GDM1 (cell line): ENCODE measurements around the gene REEP2.
"Not testable (repeated sequence)": the region's sequence is repeated elsewhere in the genome, so short reads cannot be mapped to it uniquely, and the experiment has no call there.

Experiments
- DNase-seq: peaks from one replicate; lab custom pipeline; 2025; lab: John Stamatoyannopoulos, UW

REEP2 gene, protein sequence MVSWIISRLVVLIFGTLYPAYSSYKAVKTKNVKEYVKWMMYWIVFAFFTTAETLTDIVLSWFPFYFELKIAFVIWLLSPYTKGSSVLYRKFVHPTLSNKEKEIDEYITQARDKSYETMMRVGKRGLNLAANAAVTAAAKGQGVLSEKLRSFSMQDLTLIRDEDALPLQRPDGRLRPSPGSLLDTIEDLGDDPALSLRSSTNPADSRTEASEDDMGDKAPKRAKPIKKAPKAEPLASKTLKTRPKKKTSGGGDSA

GRCh38 chr5:138438724-138439476 lies at the start of gene REEP2:
Gene REEP2 (plus strand): TSS chr5:138439057. CDS start chr5:138439209, 152 bp downstream.
- no peak for DNase-seq

GRCh38 chr5:138389332-138389731 lies 49.5 kb upstream of the REEP2 start:
- no peak for DNase-seq

DNA sequence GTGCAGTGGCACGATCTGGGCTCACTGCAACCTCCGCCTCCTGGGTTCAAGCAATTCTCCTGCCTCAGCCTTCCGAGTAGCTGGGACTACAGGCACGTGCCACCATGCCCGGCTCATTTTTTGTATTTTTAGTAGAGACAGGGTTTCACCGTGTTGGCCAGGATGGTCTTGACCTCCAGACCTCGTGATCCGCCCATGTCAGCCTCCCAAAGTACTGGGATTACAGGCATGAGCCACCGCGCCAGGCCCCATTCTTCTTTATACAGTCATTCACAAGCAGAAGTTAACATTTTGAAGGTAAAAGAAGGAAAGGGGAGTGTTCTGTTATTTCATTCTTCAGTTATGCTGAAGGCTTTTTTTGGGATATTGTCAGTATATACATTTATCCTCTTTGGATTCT lies 48.9 kb upstream of the REEP2 start:
- DNase-seq, result not testable (repeated sequence)

DNA sequence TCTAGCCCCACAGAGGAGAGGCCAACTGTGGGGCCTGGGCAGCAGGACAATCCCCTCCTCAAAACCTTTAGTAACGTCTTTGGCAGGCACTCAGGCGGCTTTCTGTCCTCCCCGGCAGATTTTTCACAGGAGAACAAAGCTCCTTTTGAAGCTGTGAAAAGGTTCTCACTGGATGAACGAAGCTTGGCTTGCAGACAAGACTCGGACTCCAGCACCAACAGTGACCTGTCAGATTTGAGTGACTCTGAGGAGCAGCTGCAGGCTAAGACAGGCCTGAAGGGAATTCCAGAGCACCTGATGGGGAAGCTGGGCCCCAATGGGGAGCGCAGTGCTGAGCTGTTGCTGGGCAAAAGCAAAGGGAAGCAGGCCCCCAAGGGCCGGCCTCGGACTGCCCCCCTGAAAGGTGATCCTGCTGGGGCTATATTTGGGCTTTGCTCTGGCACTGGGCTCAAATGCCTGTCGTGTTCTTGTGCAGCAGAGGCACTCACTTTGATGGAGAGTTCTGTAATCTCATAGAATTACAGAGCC lies 46.9 kb upstream of the REEP2 start:
- no peak for DNase-seq

DNA sequence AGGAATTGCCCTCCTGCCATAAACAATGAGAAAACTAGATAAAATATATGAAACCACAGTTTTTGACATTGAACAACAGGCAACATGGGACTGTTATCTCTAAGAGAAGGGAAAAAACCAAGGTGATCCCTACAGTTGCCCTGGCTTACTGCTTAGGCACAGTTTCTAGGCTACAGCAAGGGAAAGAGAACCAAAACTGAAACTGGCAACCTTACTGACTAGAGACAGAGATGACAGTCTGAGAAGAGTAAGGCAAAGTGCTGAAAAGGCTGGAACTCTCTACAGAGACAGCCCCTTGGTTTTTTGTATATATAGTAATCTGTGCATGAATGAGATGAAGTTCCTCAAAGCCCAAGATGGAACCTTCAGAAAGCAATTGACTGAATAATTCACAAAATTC lies 36.2 kb upstream of the REEP2 start:
- DNase-seq, result no peak

- DNase-seq, result no peak
Measured at GRCh38 chr5:138408023-138408422, 30.8 kb upstream of the REEP2 start.

DNA sequence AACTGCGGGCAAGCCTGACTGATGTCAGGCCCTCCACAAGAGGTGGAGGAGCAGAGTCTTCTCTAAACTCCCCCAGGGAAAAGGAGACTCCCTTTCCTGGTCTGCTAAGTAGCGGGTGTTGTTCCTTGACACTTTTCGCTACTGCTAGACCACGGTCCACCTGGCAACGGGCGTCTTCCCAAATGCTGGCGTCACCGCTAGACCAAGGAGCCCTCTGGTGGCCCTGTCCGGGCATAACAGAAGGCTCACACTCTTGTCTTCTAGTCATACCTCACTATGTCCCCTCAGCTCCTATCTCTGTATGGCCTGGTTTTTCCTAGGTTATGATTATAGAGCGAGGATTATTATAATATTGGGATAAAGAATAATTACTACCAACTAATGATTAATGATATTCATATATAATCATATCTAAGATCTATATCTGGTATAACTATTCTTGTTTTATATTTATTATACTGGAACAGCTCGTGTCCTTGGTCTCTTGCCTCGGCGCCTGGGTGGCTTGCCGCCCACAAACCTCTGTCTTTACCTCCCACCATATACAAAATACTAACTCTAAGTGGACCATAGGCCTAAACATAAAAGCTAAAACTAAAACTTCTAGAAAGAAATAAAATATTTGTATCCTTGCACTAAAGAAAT lies 27.7 kb upstream of the REEP2 start:
- not testable (repeated sequence) for DNase-seq

GRCh38 chr5:138418444-138418843 lies 20.4 kb upstream of the REEP2 start:
- no peak for DNase-seq

GRCh38 chr5:138425079-138425478 lies 13.8 kb upstream of the REEP2 start:
- no peak for DNase-seq

DNA sequence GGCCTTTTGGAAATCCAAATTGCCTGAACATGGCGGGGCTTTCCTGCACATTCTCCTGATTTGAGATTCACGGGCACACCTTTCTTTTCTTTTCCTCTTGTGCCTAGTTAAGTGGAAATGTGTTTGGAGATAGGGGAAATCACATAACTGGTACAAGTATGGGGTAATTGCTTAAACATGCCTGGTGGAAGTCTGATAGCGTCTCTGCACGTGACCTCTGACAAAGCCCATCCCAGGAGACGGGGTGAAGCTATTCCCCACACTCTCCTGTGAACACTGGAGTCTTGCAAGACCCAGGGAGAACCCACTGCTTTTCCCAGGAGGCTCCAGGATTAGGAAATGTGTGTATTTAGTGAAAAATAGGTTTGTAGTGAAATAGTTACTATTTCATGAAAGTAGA lies 2.9 kb upstream of the REEP2 start:
- no peak for DNase-seq

DNA sequence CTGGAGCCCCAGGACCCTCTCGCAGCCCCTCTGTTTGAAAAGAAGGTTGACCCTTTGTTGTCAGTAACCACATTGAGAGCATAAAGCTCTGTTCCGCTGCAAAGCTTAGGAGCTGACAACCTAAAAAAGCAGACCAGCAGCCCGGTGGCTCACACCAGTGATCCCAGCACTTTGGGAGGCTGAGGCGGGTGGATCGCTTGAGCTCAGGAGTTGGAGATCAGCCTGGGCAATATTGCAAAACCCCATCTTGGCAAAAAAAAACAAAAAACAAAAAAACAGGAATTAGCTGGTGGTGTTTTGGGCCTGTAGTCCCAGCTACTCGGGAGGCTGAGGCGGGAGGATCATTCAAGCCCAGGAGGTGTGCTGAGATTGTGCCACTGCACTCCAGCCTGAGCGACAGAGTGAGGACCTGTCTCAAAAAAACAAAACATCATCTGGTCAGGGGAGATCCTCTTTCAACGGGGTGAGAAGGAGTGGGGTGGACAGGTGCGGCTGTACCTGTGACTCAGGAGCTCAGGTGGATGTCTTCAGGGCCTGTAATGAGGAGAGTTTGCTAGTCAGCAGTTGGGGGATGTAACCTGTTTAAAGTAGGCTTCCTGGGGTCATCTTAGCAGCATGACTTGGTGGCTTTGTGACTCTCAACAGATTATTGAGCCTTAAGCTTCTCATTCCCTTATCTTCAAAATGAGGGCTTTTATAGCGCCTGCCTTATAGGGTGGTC lies 694 bp upstream of the REEP2 start:
- DNase-seq, result no peak

GRCh38 chr5:138439477-138440158 lies 761 bp downstream of the REEP2 start:
- DNase-seq, result no peak

DNA sequence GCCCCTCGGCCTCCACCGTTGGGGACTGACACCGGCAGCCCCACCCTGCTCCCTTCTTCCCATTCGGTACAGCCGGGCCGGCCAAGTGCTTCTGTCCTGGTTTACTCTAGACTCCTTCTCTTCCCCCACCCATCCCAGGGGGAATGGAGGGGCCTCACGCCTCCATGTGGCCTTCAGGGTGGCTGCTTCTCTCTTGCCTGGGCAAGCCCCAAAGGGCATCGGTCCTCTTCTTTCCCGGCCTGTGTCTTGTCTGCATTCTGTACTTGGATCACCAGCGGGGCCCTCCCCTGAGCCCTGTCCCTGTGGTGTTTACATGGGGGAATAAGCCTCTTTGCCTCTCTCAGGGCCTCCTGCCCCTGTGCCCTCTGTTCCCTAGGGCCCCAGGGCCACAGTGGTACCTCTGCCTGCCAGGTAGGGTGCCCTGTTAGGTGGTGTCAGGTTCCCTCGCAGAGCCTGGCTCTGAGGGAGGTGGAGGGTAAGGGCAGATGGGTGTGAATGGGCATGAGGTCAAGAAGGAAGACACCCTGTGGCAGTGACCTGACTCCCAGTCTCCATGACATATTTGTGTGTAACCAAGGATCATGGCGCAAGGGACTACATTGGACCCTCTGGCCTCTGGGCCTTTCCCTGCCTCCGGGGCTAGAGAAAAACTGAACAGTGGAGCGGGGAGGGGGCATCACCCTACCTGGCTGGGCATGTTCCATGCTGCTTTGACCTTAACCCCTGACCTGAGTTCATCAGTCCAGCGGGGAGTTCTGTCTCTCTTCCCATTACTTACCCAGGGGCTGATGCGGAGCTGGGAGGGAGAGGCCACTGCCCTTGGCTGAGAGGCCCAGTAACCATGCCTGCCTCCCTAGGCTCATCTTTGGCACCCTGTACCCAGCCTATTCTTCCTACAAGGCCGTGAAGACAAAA lies 1.6 kb downstream of the REEP2 start:
- DNase-seq, result no peak

- DNase-seq, result no peak
Measured at GRCh38 chr5:138441221-138441620, 2.4 kb downstream of the REEP2 start.

DNA sequence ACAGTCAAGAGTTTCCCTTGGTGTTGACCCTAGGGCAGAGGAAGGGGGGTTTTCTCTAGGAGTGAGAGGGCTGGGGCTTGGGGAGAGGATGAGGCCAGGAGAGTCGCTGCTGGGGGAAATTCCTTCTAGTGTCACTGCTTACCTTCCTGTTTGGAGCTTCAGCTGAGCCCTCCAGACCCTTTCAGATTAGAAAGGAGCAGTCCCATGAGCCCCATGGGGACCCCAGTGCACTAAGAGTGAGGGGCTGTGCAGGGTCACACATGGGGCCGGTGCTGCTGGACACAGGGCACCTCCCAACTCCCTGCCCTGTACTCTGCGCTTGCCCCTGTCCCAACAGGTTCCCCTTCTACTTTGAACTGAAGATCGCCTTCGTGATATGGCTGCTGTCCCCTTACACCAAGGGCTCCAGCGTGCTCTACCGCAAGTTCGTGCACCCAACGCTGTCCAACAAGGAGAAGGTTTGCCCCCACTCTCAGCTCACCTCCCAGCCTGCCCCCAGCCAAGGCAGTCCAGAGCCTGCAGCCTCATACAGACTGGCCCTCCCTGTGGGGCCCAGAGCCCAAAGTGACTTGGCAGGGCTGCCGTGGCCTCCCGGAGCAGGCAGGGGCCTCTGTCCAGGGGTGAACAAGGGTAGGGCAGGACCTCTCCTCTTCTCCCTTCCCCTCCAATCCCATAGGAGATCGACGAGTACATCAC lies 5.4 kb downstream of the REEP2 start:
- DNase-seq, result no peak

- no peak for DNase-seq
Measured at GRCh38 chr5:138444774-138445546, 6.1 kb downstream of the REEP2 start.

DNA sequence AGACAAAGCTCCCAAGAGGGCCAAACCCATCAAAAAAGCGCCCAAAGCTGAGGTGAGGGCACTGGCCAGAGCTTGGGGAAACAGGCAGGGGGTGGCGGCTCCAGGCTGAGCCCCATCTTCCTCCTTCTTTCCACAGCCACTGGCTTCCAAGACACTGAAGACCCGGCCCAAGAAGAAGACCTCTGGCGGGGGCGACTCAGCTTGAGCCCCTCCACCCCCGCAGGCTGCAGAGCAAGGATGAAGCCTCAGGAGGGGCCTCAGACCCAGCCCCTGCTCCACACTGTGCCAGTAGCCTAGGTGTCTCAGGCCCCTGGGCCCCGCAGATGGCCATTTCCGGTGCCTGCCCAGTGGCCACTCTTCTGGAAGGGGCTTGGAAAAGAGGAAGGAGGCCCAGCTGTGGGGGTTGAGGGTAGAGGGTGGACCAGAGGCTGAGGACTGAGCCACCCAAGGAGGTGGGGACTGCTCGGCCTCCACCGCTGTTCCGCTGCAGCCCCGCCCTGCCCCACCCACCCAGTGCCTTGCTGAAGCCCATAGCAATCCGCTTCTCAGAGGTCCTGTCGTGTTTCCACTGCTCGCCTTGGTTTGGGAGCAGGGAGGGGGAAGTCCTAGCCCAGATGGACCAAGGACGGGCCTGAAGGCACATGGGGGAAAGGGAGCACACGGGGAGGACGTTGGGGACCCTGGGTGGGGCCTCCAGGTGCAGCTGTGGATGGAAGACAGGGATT lies 6.9 kb downstream of the REEP2 start:
- DNase-seq, result no peak

GRCh38 chr5:138448070-138448469 lies 9.2 kb downstream of the REEP2 start:
- DNase-seq, result no peak
